Forelimb muscle (tissue), 1 donor: ENCODE measurements around the gene HSD17B1. TPM values are rescaled to one million over a fixed set of nuclear protein-coding genes. Genes with fewer than 3 reads are reported as not detected.
A peak's percentile ranks its signal among the peaks of the same experiment; 100 is the strongest.
"Not testable (repeated sequence)": the region's sequence is repeated elsewhere in the genome, so short reads cannot be mapped to it uniquely, and the experiment has no call there.

ENCODE experiments used
- DNase-seq: peaks from one replicate; pipeline ENCODE4 v3.0.0-alpha.2; 2013; ENCODE audit warnings: low read depth
- polyA plus RNA-seq: library from polyadenylated mRNA; unstranded; fragments of 120-200 nt; gene quantifications from one replicate; pipeline ENCODE4 v1.2.1, GENCODE V29; 2013; ENCODE audit not compliant: insufficient read length

Gene HSD17B1
- polyA plus RNA-seq = 2.9 TPM

GRCh38 chr17:42552736-42553135 lies at the start of gene HSD17B1:
Gene HSD17B1, plus strand, starts transcription at chr17:42552923. Its CDS starts 11 bp downstream, at chr17:42552934.
- not testable (repeated sequence) for DNase-seq

- DNase-seq = no peak
These were observed 49.8 kb upstream of the HSD17B1 start for GRCh38 chr17:42502926-42503325.

- no peak for DNase-seq
These were observed 45.1 kb upstream of the HSD17B1 start for GRCh38 chr17:42507671-42508070.

- DNase-seq = no peak
These were observed 44.1 kb upstream of the HSD17B1 start for GRCh38 chr17:42508426-42509165.

GRCh38 chr17:42509409-42509808 lies 43.3 kb upstream of the HSD17B1 start:
- DNase-seq = no peak

GRCh38 chr17:42509841-42510240 lies 42.9 kb upstream of the HSD17B1 start:
- DNase-seq = no peak

GRCh38 chr17:42512246-42512645 lies 40.5 kb upstream of the HSD17B1 start:
- DNase-seq = no peak

- DNase-seq = no peak
These were observed 39.9 kb upstream of the HSD17B1 start for GRCh38 chr17:42512733-42513251.

- DNase-seq = no peak
These were observed 39.0 kb upstream of the HSD17B1 start for GRCh38 chr17:42513686-42514085.

GRCh38 chr17:42514279-42514678 lies 38.4 kb upstream of the HSD17B1 start:
- DNase-seq = no peak

GRCh38 chr17:42514867-42515266 lies 37.9 kb upstream of the HSD17B1 start:
- no peak for DNase-seq

- DNase-seq = no peak
These were observed 35.2 kb upstream of the HSD17B1 start for GRCh38 chr17:42517516-42517915.

- no peak for DNase-seq
These were observed 34.5 kb upstream of the HSD17B1 start for GRCh38 chr17:42518046-42518754.

GRCh38 chr17:42518755-42519545 lies 33.8 kb upstream of the HSD17B1 start:
- no peak for DNase-seq

- peak; percentile 86 for DNase-seq
These were observed 32.9 kb upstream of the HSD17B1 start for GRCh38 chr17:42519546-42520491.

GRCh38 chr17:42520540-42520951 lies 32.2 kb upstream of the HSD17B1 start:
- DNase-seq = no peak

GRCh38 chr17:42521036-42521435 lies 31.7 kb upstream of the HSD17B1 start:
- no peak for DNase-seq

- no peak for DNase-seq
These were observed 31.0 kb upstream of the HSD17B1 start for GRCh38 chr17:42521666-42522262.

GRCh38 chr17:42522263-42522790 lies 30.4 kb upstream of the HSD17B1 start:
- no peak for DNase-seq

- no peak for DNase-seq
These were observed 29.9 kb upstream of the HSD17B1 start for GRCh38 chr17:42522798-42523278.
